ENCODE measurements around the gene NT5M. TPM values are rescaled to one million over a fixed set of nuclear protein-coding genes. Genes with fewer than 3 reads are reported as not detected.

The NT5M gene
- total RNA-seq, 2 donors from 2014 or later: 8.7 to 11.0 TPM

DNA sequence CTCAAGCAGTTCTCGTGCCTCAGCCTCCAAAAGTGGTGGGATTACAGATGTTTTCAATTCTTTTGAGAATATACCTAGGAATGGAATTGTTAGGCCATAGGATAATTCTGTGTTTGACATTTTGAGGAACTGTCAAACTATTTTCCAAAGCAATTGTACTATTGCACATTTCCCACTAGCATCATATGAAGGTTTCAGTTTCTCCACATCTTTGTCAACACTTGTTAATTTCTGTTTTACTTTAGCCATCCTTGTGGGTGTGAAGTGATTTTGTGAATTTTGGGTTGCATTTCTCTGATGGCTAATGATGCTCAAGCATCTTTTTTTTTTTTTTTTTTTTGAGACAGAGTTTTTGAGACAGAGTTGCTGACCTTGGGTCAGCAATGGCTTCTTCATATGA is 6.2 kb downstream of the NT5M start:
- Mint-ChIP-seq H3K27me3 (ENCODE audit: low read depth) (no peaks in the 10 kb centered on the region), H3K4me3 (no peak overlapping the region), H3K9me3 (no peaks in the 10 kb centered on the region), H3K27ac (no peak overlapping the region), H3K4me1 (ENCODE audit: low read depth) (peaks cover 19% of the 10 kb centered on the region), H3K36me3 (ENCODE audit: insufficient read depth in 2 of 2) (peaks cover 2 to 3% of the 10 kb centered on the region in 2 donors)
- no peak for ATAC-seq (replicated peaks in 1 of 2)
- no peak for DNase-seq

DNA sequence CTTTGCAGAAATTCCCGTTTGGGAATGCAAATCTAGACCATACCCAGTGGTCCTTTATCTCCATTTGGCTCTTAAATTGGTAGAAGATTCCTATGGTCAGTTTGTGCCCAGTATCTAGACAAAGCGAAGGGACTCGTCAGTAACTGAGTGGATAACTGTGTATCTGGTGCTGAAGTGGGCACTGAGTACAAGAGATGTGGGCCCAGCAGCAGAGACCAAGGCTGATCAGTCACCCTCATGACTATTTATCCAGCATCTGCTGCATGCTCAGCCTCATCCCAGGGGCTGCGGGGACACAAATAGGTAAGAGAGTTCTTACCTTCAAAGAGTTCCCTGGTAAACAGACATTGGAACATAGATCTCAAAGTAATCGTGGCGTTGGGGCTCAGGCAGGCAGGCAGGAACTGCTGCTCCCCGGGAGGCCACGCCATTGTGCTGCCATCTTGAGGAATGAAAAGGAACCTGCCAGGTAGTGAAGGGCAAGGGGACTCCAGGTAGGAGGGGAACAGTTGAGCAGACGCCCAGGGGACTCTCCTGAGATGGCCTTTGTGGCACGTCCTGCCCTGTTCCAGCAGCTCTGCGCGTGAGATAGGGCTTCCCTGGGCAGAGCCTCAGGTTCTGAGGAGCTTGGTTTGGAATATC is 10.3 kb downstream of the NT5M start:
- ATAC-seq (replicated peaks in 1 of 2): peak; percentile 90 to 94
- no peak overlapping the region for H3K4me3 Mint-ChIP-seq
- H3K4me1 Mint-ChIP-seq (ENCODE audit: low read depth): peaks cover 6% of the 10 kb centered on the region
- H3K27ac Mint-ChIP-seq: no peak overlapping the region
- no peaks in the 10 kb centered on the region for H3K27me3 Mint-ChIP-seq (ENCODE audit: low read depth)
- peak; percentile 74 to 77 for DNase-seq
- peaks cover 2 to 3% of the 10 kb centered on the region in 2 donors for H3K36me3 Mint-ChIP-seq (ENCODE audit: insufficient read depth in 2 of 2)
- H3K9me3 Mint-ChIP-seq: no peaks in the 10 kb centered on the region

DNA sequence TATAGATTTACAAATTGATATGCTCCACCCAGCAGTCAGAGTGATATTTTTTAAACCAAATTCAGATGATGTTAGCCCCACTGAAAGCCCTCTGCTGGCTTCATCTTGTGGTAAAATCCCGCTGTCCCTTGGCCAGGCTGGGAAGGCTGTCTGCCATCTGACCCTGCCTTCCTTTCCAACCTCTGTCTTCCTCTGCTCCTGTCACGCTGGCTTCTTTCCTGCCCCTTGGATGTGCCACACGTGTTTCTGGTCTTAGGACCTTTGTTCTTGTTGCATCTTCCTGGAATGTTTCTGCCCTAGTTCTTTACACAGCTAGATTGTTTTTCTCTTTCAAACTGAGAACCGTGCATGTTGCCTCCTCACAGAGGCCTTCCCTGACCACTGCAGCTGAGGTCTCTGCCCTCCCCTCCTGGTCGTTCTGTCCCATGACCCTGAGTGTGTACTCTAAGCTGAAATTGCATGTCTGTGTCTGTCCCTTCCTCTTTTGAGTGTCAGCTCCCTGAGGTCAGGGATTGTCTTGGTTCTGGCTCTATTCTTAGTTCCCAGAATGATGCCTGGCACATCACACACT is 11.4 kb downstream of the NT5M start:
- H3K27me3 Mint-ChIP-seq (ENCODE audit: low read depth): no peaks in the 10 kb centered on the region
- peaks cover 0 to 3% of the 10 kb centered on the region in 2 donors for H3K36me3 Mint-ChIP-seq (ENCODE audit: insufficient read depth in 2 of 2)
- H3K27ac Mint-ChIP-seq: no peak overlapping the region
- H3K4me3 Mint-ChIP-seq: no peak overlapping the region
- no peak for ATAC-seq (replicated peaks in 1 of 2)
- peaks cover 6% of the 10 kb centered on the region for H3K4me1 Mint-ChIP-seq (ENCODE audit: low read depth)
- no peaks in the 10 kb centered on the region for H3K9me3 Mint-ChIP-seq
- DNase-seq: no peak

DNA sequence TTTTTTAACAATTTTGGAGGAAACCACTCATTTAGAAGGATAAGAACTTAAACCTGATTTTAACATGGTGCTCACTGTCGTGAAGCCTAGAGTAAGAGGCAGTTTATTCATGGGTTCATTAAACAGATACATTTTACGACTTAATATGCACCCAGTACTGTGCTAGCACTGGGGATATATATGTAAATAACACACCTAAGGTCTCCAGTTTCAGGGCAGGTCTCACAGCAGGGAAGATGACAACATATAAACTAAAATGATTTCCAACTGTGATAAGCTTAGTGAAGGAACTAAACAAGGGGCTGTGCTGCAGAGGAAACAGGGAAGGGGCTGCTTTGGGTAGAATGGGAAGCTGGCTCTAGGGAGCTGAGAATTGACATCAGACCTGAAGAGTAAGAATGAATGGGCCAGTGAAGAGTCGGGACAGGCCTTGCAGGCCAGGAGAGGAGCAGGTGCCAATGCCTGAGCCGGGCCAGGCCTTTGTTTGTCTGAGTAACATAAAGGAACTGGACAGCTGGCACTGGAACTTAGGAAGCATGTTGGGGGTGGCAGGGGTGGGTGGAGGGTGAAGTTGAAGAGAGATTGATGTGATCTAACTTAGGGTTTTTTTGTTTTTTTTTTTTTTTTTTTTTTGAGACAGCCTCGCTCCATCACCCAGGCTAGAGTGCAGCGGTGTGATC is 12.1 kb downstream of the NT5M start:
- Mint-ChIP-seq H3K4me1 (ENCODE audit: low read depth) (peaks cover 6% of the 10 kb centered on the region), H3K27me3 (ENCODE audit: low read depth) (no peaks in the 10 kb centered on the region), H3K27ac (no peak overlapping the region), H3K36me3 (ENCODE audit: insufficient read depth in 2 of 2) (peaks cover 0 to 3% of the 10 kb centered on the region in 2 donors), H3K9me3 (no peaks in the 10 kb centered on the region), H3K4me3 (no peak overlapping the region)
- DNase-seq: no peak
- ATAC-seq (replicated peaks in 1 of 2): no peak

DNA sequence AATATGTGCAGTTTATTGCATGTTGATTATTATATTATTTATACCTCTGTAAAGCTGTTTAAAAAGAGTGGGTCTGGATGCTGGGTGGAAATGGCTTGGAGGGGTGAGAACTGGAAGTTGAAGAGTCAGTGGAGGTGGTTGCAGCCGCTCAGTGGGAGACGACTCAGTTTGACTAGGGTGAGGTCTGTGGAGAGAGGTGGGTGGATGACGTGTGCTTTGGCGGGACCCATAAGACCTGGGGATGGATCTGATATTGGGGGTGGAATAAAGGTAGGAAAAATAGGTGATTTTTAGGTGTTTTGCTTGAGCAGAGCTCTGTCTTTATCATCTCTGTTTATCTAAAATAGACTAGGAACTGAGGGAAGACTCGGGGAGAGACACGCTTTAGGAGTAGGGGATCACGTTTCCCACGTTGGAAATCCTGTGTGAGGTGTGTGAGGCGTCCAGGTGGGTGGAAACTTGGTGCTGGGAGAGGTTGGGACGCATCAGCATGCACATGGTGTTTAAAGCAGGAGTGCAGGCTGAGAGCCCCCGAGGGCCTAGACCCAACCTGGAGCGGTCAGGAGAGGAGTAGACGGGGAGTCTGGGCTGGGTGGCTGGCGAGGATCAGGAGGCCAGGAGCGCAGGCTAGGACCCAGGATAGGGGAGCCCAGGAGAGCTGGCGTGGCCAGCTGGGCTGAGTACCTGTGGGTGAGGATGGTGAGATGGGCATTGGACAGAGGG is 17.2 kb downstream of the NT5M start:
- DNase-seq (no peak), ATAC-seq (replicated peaks in 1 of 2) (no peak)
- H3K4me3 Mint-ChIP-seq: no peak overlapping the region
- no peak overlapping the region for H3K27ac Mint-ChIP-seq
- no peaks in the 10 kb centered on the region for H3K27me3 Mint-ChIP-seq (ENCODE audit: low read depth)
- H3K9me3 Mint-ChIP-seq: no peaks in the 10 kb centered on the region
- no peaks in the 10 kb centered on the region for H3K4me1 Mint-ChIP-seq (ENCODE audit: low read depth)
- H3K36me3 Mint-ChIP-seq (ENCODE audit: insufficient read depth in 2 of 2): no peaks in the 10 kb centered on the region

DNA sequence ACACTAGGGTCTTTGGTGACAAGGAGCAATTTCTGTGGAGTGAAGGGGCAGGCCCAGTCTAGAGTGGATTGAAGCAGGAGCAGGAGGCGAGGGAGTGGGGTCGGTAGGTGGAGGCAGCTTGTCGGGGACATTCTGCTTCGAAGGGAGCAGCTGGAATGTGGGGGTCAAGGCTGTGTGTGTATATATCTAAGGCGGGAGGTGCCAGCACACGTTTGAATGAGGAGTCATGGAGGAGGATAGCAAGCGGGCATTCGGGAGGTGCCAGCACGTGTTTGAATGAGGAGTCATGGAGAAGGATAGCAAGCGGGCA is 17.7 kb downstream of the NT5M start:
- Mint-ChIP-seq H3K4me3 (no peak overlapping the region), H3K9me3 (no peaks in the 10 kb centered on the region), H3K27ac (no peak overlapping the region), H3K4me1 (ENCODE audit: low read depth) (no peaks in the 10 kb centered on the region), H3K27me3 (ENCODE audit: low read depth) (no peaks in the 10 kb centered on the region), H3K36me3 (ENCODE audit: insufficient read depth in 2 of 2) (no peaks in the 10 kb centered on the region)
- ATAC-seq (replicated peaks in 1 of 2) (no peak), DNase-seq (no peak)

DNA sequence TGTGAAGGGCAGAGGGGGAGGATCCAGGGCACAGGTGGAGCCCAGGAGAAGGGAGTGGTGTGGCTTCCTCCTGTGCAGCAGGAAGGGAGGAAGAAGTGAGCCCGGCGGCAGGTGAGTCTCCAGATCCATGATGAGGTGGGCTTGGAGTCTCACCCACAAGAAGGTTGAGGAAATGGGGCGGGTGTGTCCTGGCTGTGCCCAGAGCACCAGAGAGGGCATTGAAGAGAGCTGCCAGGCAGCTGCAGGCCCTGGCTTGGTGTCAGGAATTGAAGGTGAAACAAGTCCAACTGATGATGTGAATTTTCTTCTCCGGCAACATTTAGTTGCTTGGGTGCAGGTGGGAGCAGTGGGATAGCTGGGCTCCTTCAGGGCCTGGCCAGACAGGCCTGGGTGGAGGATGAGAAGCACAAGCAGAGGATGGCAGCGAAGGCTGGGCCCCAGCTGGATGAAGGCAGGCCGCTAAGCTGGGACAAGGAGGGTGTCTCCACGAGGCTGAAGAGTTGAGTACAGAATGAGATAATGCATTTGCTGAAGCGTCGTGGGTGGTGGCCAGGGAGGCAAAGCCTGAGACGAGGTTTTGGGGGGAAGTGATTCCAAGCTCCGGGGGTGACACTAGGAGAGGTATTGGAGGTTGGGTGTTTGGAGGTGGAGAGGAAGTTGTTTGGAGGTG is 18.3 kb downstream of the NT5M start:
- H3K4me1 Mint-ChIP-seq (ENCODE audit: low read depth): no peaks in the 10 kb centered on the region
- no peak overlapping the region for H3K27ac Mint-ChIP-seq
- no peaks in the 10 kb centered on the region for H3K27me3 Mint-ChIP-seq (ENCODE audit: low read depth)
- no peaks in the 10 kb centered on the region for H3K9me3 Mint-ChIP-seq
- no peak overlapping the region for H3K4me3 Mint-ChIP-seq
- no peak for ATAC-seq (replicated peaks in 1 of 2)
- no peaks in the 10 kb centered on the region for H3K36me3 Mint-ChIP-seq (ENCODE audit: insufficient read depth in 2 of 2)
- no peak for DNase-seq

DNA sequence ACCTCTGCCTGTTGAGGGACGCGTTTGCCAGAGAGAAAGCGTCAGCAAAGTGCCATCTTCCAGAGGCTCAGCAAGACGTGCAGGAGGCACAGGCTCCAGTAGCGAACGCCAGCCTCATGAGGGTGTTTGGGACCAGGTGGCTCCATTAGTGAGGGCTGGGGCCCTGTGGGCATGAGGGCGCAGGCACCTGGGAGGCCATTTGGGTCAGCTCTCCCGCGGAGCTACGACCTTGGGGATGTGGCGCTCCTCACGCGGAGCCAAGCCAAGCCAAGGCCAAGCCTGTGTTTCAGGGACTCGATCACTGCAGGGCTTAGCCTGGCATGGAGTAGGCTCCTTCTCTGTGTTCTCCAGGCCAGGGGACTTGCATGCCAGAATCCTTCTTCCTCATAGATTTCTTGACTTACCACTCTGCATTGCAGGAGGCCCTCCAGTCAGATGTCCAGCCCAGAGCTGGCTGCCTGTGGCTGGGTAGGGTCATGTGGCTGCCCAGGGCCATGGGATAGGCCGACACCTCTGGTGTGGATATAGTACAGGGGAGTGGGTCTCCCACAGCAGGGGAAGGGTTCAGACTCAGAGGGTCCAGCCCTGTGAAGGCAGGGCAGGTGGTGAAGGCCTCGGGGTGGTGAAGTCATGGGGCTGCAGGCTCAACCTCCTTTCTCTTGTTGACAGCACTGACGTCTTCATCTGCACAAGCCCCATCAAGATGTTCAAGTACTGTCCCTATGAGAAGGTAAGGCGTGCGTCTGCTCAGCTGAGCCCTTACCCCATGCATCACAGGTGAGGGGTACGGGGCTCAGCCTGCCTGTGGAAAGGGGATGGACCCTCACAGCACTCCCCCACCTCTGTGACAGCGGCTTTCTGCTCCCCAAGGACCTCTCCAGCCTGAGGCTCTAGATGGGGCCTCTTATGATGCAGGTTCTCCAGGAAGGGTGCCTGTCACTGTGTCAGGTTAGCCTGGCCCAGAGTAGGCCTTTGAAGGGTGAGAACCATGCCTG is 19.6 kb downstream of the NT5M start:
- no peaks in the 10 kb centered on the region for H3K27me3 Mint-ChIP-seq (ENCODE audit: low read depth)
- H3K4me1 Mint-ChIP-seq (ENCODE audit: low read depth): no peaks in the 10 kb centered on the region
- no peaks in the 10 kb centered on the region for H3K9me3 Mint-ChIP-seq
- no peak overlapping the region for H3K27ac Mint-ChIP-seq
- H3K36me3 Mint-ChIP-seq (ENCODE audit: insufficient read depth in 2 of 2): no peaks in the 10 kb centered on the region
- ATAC-seq (replicated peaks in 1 of 2): no peak
- H3K4me3 Mint-ChIP-seq: no peak overlapping the region
- no peak for DNase-seq

DNA sequence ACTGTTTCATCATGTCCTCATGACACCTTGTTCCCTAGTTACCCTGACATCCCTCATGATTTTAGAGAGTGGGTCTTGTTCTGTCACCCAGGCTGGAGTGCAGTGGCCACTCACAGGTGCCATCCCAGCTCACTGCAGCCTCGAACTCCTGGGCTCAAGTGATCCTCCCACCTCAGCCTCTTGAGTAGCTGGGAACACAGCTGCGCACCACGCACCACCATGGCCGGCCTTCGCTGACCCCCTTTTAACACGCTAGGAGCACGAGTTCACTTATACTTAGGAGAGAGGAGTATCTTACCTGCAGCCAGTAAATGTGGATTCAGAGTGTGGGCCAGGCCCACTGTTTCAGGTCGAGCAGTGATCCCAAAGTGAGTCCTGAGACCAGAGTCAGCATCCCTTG is 21.4 kb downstream of the NT5M start:
- no peaks in the 10 kb centered on the region for H3K9me3 Mint-ChIP-seq
- H3K36me3 Mint-ChIP-seq (ENCODE audit: insufficient read depth in 2 of 2): no peaks in the 10 kb centered on the region
- no peaks in the 10 kb centered on the region for H3K27me3 Mint-ChIP-seq (ENCODE audit: low read depth)
- no peak overlapping the region for H3K4me3 Mint-ChIP-seq
- no peak overlapping the region for H3K27ac Mint-ChIP-seq
- ATAC-seq (replicated peaks in 1 of 2): no peak
- DNase-seq: no peak
- no peaks in the 10 kb centered on the region for H3K4me1 Mint-ChIP-seq (ENCODE audit: low read depth)

DNA sequence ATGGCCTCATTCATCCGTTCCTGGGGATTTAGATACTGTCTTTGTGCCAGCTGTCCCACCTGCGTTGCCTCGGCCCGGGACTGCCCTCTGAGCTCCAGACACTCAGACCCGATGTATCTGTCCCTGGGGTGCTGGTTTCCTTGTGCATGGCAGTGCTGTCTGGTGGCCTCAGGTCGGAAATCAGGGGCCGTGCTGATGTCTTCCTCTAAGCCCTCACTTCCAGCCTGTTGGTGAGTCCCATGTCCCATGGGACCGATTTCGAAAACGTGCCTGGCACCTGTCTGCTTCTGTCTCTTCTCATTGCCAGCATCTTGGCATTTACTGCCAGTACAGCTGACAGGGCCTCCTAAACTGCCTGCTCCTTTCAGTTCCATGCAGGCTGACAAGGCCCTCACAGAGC is 22.1 kb downstream of the NT5M start:
- H3K27me3 Mint-ChIP-seq (ENCODE audit: low read depth): no peaks in the 10 kb centered on the region
- H3K4me1 Mint-ChIP-seq (ENCODE audit: low read depth): no peaks in the 10 kb centered on the region

DNA sequence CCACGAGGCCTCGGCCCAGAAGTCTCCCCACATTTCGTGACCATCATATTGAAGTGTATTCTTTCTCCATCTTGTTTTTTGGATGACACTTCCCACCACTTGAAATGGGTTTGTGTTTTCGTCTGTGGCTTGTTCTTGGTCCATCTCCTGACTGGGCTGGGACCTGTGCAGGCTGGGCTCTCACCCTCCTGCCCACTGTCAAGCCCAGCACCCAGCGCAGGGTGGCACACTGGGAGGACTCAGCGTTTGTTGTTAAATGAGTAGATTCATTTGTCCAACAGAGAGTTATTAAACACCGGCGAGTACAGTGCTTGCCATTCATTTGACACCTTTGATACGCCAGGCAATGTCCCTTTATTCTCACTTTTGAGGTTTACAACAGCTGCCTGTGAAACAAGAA is 22.6 kb downstream of the NT5M start:
- Mint-ChIP-seq H3K36me3 (ENCODE audit: insufficient read depth in 2 of 2) (no peaks in the 10 kb centered on the region), H3K27me3 (ENCODE audit: low read depth) (no peaks in the 10 kb centered on the region), H3K9me3 (no peaks in the 10 kb centered on the region), H3K4me3 (no peak overlapping the region), H3K4me1 (ENCODE audit: low read depth) (no peaks in the 10 kb centered on the region), H3K27ac (no peak overlapping the region)
- ATAC-seq (replicated peaks in 1 of 2) (no peak), DNase-seq (no peak)

More for the DNA sequence above, 22.1 kb downstream of the NT5M start:
- no peak for DNase-seq
- Mint-ChIP-seq H3K4me3 (no peak overlapping the region), H3K9me3 (no peaks in the 10 kb centered on the region), H3K36me3 (ENCODE audit: insufficient read depth in 2 of 2) (no peaks in the 10 kb centered on the region), H3K27ac (no peak overlapping the region)
- no peak for ATAC-seq (replicated peaks in 1 of 2)

DNA sequence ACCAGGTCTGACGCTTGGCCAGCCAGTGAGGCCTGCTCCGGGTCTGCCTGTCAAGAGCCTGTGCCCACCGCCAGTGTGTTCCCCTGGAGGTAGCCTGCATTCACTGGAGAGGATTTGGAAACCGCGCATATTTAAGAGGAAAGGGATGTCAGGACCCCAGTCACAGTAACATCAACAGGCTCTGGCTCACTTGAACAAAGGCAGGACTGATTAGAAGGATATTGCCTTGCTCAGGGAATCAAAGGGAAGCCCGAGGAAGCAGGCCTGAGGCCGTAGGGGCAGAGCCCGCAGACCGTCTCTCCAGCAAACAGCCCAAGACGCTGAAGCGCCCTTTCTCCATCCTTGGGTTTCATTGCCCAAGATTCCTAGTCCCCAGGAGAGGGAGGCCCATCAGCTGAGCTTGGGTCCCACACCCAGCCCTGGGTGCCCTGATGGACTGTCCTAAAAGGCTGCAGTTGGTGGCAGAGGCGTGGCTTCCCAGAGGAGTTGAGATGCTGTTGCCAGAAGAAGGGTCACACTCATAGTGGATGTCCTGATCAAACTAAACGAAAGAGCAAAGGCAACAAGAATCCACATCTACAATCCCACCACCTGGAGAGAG is 23.2 kb downstream of the NT5M start:
- H3K4me1 Mint-ChIP-seq (ENCODE audit: low read depth): no peaks in the 10 kb centered on the region
- ATAC-seq (replicated peaks in 1 of 2): no peak

More for the DNA sequence above, 23.2 kb downstream of the NT5M start:
- H3K4me3 Mint-ChIP-seq: no peak overlapping the region
- no peaks in the 10 kb centered on the region for H3K27me3 Mint-ChIP-seq (ENCODE audit: low read depth)
- no peaks in the 10 kb centered on the region for H3K36me3 Mint-ChIP-seq (ENCODE audit: insufficient read depth in 2 of 2)
- DNase-seq: no peak
- no peak overlapping the region for H3K27ac Mint-ChIP-seq
- no peaks in the 10 kb centered on the region for H3K9me3 Mint-ChIP-seq
